HG03159 (cell line): ENCODE measurements around the gene NEK7.

Experiments
- ATAC-seq: cut with Tn5 transposase; IDR thresholded peaks from one replicate; pipeline ENCODE4 v1.9.1; 2021; ENCODE audit warnings: mild to moderate bottlenecking, moderate library complexity; ENCODE audit not compliant: unreplicated experiment

The NEK7 gene

DNA sequence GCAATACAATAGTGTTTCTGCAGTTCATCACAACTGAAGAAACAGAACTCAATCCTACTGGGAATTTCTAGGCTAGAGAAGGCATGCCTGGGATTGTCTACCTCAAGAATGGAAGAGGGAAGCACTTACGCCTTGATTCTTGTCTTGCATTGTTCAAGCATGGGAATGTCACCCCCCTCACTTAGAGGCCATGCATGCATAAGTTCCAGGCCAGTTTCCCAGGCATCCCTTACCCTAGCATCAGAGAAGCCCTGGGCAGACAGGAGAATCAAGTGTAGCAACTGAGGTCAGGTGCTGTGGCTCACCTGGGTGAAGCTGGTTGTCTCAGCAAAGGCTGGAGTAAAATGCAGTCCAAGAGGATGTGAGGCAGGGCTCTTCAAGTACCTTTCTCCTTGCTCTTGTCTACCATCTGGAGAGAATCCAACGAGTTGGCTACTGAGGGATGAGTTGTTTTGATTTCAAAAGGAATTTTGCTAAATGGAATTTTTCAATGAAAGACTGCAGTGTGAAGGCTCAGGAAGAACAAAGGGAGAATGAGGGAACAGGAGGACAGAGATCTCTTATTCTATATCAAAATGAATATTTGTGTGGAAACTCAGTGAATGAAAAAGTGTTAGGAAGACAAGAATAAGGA is 174.3 kb downstream of the NEK7 start:
- no peak for ATAC-seq

DNA sequence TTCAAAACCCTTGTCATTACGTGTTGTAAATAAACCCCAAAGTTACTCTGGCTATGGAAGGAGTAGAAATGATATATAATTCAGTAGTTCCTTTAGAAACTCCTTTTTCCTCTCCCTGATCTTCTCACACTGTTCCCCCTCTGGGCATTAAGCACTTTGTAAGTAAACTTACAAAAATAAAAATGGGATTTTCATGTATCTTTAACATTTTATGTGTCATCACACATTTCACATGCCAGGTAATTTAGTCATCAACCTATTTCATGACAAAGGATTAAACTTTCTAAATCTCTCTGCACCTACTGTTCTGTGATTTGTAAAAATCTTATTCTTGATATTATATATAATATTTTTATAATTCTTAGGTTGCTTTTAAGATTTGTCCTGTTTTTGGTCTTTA is 176.9 kb downstream of the NEK7 start:
- no peak for ATAC-seq

DNA sequence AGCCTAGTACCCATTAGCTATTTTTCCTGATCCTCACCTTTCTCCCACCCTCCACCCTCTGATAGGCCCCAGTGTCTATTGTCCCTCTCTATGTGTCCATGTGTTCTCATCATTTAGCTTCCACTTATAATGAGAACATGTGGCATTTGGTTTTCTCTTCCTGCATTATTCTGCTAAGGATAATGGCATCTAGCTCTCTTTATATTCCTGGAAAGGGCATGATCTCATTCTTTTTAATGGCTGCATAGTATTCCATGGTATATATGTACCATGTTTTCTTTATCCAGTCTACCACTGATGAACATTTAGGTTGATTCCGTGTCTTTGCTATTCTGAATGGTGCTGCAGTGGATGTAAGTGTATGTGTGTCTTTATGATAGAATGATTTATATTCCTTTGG is 178.9 kb downstream of the NEK7 start:
- no peak for ATAC-seq

DNA sequence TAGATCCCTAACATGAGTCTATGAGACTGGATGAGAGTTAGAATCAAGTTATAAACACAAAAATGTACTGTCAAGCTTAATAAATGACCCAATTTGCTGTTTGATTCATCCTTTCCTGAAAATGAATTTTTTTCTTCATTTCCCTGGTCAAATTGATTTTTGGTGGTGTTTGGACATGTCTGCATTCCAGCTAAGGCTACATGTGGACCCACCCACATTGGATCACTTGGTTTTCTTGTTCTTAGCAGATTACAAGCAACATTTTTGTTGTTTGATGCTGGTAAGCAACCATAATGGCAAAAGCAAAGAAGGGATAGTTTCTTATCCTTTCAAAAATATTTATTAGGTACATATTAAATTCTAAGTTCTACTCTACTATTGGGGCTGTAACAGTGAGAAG is 181.1 kb downstream of the NEK7 start:
- no peak for ATAC-seq

DNA sequence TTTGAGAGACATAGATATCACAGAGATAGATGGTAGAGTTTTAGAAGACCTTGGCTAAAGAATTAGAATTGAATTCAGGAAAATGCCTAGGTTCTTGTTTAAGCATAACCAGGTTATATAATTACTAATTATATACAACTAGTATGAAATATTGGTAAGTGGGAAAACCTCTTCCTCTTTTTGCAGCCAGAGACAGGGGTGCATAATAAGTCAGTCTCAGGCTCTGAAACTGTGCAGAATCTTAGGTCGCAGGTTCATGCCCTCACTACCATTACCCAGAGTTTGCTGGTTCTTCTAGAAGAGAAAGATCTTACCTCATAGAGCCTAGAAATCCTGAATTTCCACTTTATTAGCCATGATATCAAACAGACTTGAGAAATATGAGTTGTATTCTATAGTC is 183.3 kb downstream of the NEK7 start:
- no peak for ATAC-seq

DNA sequence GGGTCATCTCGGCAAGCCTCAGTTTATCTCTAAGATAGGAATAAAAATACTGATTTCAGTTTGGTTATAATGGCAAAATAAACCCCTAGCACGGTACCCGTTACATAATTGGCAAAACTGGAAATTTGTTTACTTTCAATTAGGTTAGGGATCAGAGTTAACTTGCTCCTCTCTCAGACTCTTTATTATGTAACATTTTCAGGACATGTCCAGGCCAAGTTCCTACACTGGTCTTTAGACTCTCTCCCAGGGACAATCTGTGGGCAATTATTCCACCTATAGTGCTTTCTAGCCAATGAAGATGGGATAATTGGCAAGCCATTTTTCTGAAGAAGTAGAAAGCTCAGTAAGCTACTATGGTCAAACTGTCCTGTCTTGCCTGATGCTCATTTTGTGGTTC is 189.4 kb downstream of the NEK7 start:
- no peak for ATAC-seq

DNA sequence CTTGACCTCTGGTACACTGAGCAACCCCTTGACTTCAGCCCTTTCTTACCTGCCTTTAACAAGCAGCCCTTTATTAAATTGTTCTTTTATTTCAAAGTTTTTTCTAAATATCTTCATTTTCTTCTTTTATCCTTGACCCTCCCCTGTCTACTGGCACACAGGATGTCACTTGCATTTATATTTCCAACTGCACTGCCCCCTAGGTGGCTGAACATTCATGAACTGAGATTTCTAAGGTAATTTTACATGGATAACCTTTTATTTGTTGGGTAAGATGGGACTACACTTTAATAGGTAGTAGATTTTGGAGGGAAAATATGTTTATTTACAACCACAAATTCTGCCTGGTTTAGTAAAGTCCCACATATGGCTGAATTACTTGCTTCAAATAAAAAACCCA is 193.7 kb downstream of the NEK7 start:
- ATAC-seq: no peak

DNA sequence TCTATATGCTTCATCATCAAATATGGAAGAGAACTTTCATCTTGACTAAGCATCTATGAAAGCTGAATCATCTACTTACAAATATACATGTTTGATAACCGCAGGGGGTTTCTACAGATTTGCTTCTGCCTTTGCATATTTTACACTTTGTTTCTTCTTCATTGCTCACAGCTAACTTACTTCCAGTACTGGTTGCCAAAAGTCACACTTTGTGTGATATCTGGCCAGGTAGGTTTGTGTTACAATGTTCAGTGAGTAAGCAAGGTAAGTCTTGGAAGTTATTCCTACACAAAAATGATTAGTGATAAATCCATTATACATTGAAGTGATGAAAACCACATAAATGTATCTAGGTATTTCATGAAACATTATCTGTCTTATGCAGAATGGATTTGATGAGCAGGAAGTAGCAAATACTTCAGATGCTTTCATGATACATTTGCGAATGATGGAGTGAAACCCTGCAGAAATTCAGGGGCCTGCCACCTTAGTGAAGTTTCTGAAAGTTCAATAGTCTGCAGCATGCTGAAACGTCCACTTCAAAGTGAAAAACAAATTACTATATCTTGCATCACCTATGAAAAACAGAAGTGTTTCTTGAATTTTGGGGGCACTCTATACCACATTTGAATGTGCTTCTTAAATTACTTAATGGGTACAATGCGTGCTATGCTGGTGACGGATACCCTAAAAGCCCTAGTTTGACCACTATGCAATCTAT is 196.3 kb downstream of the NEK7 start:
- ATAC-seq: peak; percentile 92

DNA sequence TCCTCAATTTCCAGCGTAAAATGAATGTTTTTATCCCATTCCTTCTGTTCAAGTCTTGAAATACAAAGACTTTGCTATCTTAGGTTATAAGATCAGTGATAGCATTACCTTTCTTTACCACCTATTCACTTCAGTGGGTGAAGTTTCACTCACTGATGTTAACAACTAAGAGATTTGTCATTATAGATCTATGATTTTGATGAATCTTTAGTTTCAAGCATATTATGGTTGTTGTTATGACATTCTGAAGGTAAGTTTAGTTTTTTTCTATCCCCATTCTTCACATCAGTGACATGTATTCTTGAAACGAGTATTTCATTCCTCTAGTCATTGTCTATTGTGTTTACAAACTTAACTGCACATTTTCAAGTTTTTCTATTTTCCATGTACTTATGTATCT is 201.1 kb downstream of the NEK7 start:
- ATAC-seq: no peak

DNA sequence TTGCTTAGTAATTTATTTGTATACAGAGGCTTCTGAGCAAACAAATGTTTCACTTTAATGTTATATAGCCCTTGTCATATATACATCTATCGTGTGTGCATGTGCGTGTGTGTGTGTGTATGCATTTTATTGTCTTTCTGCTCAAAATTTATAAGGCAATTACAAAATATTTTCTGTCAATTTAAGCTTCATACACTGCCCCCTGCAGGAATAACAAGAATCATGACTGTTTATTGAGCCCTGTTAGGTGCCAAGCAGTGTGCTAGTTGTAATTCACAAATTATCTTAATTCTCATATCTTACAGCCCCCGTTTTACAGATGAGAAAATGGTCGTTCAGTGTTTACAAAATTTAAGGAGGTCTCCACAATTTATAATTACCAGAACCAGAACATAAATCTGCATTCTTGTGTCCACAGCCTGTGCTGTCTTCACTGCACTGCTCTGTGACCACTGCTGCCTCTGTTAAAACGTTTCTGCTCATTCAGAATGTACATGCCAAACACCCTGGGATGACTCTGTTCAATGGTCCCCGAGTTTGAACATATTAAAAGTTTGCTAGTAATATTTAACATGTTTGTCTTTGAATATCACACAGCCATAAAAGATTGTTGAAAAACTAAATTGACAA is 202.3 kb downstream of the NEK7 start:
- no peak for ATAC-seq

DNA sequence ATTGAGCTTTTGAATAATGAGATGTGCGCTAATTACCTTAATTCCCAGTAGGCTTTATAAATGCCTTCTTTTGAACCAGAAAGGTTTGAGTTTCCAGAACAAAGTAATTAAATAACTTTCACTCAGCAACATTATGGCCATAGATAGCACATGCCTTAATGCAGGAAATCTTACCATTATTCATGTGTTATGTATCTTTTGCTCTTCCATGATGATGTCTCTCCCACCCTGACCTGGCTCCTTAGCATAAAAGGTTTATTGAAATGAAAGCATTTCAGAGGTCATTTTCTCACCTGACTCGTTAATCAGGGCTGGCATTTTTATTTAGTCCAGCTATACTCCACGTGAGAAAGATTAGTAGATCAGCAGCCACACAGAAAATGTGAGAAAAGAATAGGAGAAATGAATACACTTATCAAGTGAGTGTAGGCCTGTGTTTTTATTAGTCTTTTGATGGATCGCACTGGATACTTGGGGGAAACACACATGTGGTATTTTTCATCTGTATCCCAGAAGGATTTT is 203.5 kb downstream of the NEK7 start:
- ATAC-seq: no peak

DNA sequence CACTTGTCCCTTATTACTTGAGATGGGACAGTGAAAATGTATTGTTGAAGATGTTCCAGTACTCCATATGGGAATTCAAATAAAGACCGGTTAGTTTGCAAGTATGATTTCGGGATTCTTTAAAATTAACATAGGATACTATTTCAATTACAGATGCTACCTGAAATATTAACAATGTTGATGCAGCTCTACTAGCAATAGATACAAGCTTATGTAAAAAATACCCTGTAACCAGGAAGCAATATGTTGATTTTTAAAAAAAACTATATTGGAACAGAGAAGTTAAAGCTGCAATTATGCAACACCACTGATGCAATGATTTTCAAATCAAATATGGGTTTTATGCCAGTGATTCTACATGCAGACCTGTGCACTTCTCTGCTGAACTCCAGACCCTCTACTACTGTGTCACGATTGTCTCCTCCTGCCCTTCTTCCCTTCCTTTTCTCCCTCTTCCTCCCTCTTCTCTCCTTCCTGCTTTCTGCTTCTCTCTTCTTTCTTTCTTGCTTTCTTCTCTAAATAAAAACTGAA is 204.5 kb downstream of the NEK7 start:
- ATAC-seq: no peak

DNA sequence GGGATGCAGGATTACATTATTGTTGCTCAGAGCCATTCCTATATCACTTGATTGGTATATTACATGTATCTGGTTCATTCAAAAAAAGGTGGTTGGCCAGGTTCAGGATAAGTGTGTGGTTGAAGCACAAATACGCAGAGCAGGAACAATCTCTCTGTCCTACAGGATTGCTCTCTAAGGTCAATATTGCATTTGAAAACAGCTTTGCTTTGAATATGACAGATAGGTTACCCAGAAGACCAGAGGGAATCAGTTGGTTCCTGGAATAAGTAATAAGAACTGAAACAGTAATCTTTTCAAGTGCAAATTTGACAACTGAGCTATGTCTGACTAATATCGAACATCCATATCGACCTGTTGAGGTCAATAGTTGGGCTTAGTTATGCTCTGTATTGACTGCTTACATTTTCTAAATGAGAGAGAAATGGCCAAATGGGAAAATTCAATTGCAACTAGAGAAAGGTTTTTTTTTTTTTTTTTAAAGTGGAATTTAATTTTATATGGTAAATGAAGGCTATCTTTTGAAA is 206.9 kb downstream of the NEK7 start:
- no peak for ATAC-seq

DNA sequence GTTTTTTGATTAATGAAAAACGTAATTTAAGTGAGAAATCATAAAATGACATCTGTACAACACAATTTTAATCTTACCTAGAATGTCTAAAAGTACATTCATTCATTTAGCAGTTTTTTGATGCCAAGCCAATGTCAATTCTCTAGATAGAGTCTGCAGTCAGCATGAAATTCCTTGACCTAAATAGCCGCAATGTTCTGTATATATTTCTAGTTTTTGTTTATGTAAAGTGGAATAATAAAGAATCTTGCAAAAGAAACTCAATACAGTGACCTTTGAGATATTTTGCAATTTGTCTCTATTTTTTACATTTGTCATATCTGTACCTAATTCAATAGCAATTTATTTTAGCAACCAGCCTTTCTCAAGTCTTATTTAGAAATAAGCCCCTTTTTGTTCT is 207.7 kb downstream of the NEK7 start:
- ATAC-seq: no peak

DNA sequence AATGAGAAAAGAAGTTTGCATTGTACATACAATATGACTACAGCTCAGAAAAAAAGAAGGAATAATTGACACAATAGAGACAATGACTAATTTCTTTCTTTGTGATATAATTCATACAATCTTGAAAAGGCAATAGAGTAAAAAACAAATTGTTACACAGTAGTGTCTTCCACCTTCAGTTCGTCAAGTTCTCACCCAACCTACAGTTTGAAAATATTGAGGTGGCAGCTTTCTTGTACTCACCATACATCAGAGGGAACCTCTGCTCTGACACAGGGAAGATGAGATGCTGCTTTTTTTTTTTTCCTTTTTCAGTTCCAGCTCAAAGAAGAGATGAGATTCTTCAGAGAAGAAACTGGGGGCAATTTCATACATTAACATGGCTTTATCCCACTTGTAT is 210.5 kb downstream of the NEK7 start:
- no peak for ATAC-seq

DNA sequence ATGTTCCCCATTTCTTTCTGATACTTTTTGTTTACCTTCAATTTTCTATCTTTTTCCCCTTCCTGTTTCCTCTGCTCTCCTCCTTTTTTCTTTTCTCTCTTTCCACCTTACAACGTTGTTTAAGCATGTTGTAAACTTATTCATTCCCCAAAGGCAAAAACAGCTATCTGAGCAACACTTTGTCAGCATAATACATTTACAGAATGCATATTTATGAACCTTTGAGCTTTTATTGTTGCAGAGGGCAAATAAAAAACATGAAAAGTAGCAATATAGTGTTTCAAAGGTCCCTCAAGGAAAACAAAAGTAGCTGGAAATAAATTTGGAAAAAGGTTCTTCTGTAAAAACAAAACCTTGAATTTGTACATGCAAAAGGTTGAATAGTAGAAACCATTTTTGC is 214.2 kb downstream of the NEK7 start:
- no peak for ATAC-seq
